HT-29 (cell line): ENCODE results near the gene LRFN2. TPM values are rescaled to one million over a fixed set of nuclear protein-coding genes. Genes with fewer than 3 reads are reported as not detected.

ENCODE experiments used
- DNase-seq: peaks from one replicate; pipeline ENCODE4 v3.0.0-alpha.2; 2015; ENCODE audit warnings: low spot score
- total RNA-seq: library from RNA; depleted of rRNA; stranded (reverse); fragments of >200 nt; shearing (Covaris generic); gene quantifications from 2 replicates; pipeline ENCODE4 v1.2.3, GENCODE V29; 2014

The LRFN2 gene
- total RNA-seq, 1 experiment from 2014 or later: not detected

DNA sequence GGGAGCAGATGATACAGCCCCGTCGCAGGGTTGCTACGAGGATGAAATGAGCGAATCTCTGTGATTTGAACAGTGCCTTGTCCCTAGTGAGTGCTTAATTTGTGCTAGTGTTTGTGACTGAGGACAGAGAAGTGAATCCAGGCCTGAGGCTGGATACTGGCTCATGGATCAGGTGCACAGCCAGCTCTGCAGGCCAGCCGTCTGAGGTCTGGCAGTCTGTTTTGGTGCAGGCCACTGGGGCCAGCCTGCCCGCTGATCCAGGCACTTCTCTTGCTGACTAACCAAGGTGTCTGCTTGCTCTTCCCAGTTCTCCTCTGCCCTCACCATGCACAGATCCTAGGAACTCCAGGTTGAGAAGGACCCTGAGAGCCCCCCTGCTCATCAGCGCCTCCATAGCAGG lies 181.0 kb downstream of the LRFN2 start:
- no peak for DNase-seq

DNA sequence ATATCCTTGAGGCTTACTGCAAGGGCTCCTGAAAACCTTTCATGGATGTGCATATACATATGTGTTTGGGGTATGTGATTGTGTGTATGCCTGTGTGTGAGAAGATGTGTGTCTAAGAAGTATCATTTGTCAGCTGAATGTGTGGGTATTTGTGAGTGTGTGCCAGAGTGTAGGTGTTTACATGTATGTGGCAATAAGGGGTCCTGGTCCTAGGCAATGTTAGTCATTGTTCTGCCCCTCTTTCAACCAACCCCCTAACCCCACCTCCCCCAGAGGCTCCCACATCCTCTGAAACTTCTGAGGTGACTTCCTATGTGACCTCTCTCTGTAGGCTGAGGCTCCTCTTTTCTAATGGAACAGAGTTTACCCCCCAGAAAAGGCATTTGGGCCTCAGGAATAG lies 186.4 kb downstream of the LRFN2 start:
- no peak for DNase-seq

DNA sequence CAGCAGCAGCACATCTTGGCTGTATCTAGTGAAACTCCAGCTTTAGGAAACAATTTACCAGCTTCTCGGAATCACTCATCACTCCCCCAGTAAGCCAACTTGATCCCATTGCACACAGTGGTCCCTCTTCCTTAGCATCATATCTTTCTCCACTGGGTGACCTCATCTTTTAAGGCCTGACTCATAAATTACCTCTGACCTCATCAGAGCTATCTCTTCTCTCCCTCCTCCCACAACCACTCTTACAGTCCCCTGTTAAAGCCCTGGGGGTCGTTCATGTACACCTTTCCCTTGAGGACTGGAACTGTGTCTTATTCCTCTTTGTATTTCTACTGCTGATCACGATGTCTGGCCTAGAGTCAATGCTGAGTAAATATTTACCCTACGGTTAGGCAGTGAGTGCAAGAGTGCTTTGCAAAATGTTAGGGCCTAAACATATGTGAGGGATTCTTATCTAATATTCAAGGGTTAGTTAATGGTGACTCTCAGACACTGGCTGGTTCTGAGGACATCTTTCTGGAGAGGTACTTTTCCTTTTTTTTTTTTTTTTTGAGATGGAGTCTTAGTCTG lies 187.2 kb downstream of the LRFN2 start:
- no peak for DNase-seq

DNA sequence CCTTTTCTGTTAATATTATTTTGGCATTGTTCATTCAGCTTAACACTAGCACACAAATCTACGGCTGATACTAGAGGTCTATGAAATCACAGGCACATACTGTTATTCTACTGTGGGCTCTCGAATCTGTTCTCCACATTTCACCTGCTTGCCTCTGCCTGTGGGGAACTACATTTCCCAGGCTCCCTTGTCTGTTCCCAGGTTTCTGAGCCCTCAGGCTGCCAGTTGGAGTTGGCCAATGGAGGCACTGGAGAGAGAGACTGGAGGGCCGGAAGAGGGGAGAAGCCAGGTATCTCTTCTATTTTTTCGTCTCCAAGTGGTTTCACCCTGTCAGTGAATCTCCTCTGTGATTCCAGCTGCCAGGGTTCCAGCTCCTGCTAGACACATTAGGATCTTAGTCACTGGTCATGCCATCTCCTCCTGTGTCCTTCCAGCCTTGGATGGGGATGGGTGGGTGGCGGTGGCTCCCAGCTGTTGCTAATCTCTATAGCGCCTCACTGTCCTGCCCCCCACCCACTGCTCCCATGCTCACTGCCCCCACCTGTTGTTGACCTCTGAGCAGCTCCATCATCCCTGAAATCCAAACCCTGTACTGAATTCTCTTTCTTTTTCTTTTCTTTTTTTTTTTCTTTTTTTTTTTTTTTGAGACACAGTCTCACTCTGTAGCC lies 188.2 kb downstream of the LRFN2 start:
- no peak for DNase-seq

DNA sequence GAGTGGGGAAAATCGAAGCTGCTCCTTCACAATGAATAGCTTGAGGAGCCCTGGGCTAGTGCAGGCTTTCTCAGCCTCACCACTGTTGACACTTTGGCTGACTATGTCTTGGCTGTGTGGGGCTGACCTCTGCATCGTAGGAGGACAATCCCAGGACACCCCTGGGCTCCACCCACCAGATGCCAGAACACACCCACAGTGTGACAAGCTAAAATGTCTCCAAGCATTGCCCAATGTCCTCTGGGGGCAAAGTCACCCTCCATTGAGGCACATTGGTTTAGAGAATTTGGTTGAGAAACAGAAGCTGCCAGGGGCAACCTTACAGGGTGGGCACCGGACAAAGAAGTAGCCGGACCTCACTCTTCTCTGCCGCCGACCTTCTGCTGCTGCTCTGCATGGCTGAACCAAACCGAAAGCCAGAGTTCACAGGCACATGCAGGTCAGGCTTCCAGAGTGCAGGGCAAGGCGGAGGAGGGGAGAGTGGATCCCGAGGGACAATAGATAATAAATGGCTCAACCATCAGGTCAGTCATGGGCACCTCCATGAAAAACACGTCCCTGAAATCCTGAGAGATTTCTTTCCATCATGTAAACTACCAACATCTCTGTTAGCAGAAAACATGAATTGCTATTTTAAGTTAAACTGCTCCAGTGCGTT lies 189.0 kb downstream of the LRFN2 start:
- DNase-seq: no peak

DNA sequence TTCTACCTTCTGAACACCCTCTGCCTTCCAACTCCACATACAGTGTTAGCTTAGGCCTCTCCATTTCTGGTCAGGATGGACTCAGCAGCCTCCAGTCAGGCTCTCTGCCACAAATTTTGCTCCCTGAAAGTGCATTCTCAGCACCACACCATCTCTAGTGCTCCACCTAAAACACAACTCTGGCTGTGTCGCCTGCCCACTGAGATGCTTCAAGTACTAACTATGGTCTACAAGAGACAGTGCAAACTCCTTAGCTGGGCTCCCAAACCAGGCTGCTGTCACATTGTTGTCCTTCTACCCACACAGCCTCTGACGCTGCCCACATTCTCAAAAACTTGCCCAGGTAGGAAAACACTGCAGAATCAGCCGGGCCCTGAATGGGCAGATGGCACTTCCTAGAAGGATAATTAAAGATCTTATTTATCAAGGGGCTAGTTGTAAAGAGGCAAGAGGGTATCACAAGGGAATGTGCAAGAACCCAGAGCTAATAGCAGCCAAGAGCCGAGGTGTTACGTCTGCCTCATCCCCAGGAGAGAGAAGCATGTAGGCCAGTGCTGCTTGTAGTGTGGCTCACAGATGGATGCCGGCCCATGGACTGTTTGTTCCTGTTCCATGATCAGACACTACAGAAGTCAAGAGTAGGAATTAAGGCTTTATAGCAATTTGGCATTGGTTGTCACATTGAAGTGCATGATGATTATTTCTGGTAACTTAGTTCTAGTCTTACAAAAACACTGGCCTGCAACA lies 189.7 kb downstream of the LRFN2 start:
- no peak for DNase-seq

DNA sequence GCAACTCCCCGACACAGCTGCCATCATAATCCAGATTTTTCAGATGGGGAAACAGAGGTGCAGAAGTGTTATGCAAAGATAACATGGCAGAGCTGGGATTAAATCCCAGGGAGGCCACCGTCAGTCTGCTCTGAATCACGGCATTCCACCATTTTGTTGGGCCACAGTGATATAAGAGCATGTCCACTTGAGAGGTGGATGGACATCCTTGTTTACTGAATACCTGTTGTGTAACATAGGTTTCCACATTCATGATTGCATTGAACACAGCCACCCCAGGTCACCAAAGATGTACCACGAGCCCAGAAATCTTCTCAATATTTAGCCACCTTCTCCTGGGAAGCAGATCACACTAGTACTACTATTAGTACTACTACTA lies 191.5 kb downstream of the LRFN2 start:
- no peak for DNase-seq

DNA sequence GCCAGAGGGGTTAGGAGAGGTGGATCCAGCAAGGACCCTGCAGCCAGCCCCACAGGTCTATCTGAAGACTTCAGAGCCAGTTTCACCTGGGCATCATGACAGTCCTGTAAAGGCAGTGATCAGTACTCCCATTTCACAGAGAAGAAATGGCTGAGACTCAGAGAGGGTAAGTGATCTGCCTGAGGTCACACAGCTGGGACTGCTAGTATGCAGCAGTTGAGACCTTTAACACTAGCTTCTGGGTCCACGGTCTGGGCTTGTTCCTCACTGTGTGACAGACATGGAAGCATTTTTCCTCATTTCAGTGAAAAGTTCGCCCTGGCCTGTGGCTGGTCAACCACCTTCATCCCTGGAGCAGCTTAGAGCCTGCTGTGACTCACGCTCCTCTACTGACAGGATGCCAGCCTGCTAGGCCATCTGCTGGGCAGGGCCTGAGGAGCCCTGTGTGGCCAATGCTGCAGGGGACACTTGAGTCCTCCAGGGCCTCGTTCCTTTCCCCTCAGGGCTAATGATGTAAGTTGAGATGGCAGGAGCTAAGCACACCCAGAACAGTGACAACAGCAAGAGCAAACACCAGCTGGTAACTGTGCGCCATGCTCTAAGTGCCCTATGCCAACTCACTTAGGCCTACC lies 192.0 kb downstream of the LRFN2 start:
- DNase-seq: no peak

DNA sequence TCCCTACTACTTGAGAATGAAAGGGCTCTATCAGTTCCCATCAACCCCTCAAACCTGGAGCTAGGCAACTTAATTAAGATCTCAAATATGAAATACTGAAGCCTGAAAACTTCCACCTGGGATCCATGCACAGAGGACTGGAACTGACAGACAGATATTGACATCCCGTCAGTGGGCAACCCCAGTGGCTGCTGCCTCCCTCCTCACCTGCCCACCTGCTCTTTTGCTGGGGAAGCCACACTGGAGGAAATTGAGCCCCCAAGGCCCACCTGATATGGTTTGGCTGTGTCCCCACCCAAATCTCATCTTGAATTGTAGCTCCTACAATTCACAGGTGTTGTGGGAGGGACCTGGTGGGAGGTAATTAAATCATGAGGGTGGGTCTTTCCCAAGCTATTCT lies 192.8 kb downstream of the LRFN2 start:
- DNase-seq: no peak

DNA sequence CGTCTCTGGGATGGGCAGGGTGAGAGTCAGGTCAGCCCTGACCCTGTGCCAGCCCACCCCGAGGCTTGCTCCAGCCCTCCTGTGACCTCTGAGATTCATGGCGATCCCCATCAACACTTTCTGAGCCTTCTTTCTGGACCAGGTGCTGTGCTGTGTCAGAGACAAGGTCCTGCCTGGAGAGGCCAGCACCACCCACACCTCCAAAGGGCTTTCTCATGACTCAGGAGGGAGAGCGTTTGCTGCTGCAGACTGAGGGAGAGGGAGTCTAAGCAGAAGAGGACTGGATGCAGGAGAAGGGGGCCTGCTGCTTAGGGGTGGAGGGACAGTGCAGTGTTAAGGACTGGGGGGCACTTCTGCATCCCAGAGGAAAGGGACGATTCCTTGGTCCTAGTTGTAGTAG lies 193.5 kb downstream of the LRFN2 start:
- DNase-seq: no peak

DNA sequence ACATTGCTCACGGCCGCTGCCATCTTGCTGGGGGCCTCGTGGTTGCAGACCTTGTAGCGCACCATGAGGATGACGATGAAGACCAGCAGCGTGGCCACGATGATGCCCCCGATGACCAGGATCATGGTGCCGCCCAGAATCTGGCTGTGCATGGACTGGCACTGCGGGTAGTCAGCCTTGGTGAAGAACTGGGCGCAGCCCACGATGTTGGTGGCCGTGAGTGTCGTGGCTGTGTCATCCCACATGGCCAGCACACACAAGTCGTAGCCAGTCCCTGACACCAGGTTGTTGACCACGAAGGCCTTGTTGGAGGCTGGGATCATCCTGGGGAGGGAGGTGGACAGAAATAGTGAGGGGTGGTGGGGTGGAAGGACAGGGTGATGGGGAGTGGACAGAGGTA lies 194.6 kb downstream of the LRFN2 start:
- DNase-seq: no peak

DNA sequence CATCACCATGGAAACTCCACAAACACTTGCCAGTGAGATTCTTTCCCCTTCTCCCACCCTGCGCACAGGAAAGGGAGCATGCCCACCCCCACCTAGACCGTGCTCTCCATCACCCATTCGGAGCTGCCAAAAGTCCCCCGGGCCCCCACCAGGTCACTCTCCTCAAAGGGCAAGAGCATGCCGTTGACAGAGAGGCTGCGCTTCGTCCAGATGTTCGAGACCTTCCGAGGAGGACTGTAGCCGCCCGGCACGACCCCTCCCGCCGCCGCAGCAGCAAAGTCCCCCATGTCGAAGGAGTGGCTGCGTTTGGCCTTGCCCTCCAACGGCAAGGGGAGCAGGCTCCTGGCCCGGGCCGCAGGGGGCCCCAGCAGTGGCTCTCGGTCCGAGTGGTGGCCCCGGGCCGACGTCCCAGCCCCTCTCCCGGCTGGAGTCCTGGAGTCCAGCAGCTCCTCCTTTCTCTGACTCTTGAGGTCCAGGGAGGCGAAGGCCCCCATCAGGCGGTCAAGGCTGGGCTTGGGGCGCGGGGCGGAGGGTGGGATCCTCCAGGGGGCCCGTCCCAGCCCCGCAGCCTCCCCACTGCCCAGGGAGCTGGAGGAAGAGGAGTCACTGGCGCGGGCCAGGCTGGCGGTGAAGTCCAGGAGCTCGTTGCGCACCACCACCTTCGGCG lies 195.2 kb downstream of the LRFN2 start:
- DNase-seq: no peak

DNA sequence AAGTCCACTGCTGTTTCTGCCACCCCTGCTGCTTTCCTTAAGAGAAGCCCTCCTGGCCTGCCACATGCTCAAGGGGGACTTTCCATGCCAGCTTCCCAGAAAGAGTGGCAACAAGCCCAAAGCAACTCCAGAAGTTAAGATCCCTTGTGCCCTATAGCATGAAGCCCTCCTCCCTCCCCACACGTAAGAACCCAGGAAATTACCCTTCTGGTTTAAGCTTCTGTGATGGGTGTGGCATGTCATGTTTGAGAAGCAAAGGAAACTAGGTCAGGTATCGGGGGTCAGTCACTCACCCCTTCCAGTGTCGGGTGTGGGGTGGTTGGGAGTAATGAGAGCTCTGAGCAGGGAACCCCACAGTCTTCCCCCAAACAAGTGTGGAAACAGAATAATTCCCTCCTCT lies 196.1 kb downstream of the LRFN2 start:
- DNase-seq: no peak

DNA sequence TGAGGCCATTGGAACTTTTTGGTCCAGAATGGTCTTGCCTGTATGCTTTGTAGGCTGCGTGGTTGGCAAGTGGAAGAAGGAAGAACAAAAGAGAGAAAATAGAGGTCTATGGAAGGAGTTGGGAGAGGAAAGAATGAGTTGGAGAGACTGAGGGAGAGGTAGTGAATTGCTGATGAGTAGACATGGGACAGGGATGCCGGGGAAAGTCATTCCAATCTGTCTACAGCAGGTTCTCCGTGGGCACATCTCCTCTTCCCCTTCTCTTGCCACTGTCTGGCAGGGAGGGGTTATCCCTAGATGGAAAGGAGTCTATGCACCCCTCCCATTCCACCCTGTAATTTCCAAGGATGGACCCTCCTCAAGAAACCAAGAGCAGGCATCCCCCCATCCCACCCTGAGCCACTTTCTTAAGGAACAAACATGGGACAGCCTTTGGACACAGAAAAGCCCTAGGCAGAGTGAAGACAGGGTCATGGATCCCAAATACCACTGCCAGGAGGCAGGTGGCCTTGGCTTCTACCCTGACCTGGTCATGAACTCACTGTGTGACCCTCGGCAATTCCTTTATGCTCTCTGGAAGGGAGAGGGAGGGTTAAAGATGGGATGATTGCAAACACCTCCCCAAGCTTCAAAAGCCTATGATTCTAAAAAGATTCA lies 196.9 kb downstream of the LRFN2 start:
- no peak for DNase-seq

DNA sequence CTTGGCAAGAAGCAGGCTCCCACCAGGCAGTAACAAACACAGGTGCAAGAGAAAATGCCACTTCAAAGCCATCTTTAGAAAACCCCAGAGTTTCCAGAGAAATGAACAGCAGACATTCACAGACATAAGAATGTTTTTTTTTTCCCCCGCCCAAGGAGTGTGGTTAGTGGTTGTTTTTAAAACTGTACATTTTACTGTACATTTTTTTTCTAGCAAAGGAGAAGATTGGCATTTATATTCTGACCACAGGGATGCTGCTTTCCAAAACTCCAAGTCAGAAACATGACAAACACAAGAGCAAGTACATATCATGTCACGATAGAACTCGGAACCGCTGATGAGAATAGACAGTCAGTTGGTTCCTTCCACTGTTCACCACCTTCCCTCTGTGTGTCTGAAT lies 197.9 kb downstream of the LRFN2 start:
- DNase-seq: no peak

DNA sequence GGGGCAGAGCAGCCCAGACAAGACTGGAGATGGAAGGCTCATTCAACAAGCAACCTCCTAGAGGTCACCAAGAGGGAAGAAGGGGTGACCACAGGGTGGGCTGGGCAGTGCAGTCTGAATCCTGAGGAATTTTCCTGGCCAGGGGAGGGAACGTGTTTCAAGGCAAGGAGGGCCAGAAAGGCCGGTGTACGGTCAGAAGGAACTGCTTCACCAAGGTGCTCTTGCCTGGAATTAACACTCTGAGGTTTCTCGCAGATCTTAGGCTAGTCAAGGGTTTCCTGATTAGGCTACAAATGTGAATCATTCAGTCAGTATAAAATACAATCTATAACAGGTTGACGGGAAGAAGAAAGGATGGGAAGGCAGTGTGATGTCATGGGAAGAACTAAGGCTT lies 199.3 kb downstream of the LRFN2 start:
- DNase-seq: no peak

DNA sequence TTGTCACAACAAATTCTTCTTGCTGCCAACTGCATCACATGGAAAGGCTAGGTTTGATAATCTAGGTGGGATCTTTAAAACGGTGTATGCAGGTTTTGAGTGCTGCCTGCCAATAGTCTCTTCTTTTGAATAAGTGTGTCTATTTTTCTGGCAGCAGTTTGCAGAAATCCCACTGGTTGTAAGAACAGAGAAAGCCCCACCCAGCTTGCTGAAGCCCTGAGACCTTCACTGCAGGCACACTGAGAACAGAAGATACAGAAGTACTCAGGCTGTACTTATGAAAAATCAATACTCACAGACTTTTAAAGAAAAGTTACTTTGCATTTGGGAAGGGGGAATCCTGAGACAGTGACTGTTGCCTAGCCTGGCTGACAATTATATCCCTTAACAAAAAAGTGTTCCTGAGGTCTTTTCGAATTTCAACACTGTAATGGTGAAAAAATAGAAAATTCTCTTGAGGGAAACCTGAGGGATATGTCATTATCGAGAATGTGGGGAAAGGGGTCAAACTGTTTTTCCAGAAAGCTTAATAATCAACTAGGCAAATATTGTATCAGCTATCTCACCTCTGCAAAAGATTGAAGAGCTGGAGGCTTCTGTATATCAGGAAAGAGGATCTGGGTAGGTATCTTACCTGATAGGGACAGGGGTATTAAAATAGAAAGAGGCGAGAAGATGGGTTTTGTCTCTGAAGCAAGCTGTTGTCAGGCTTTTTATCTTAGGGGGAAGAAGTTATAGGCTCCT lies 199.9 kb downstream of the LRFN2 start:
- DNase-seq: no peak

DNA sequence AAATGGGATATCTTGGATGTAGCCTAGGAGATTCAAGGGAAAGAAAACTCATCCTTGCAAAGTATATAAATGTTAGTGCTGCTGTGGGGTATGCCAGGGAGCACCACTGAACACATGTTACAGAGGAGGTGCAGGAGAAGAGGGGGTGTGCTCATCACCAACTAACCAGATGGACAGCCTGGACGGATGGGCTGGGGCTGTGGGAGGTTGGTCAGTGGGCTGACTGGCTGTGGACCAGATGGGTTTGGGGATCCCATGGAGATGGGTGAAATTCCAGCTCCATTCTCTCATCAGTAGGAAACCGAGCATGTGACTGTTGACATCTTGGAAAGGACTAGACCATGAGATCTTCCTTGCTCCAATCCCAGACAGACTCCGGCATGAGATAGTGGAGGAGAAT lies 201.0 kb downstream of the LRFN2 start:
- DNase-seq: no peak

DNA sequence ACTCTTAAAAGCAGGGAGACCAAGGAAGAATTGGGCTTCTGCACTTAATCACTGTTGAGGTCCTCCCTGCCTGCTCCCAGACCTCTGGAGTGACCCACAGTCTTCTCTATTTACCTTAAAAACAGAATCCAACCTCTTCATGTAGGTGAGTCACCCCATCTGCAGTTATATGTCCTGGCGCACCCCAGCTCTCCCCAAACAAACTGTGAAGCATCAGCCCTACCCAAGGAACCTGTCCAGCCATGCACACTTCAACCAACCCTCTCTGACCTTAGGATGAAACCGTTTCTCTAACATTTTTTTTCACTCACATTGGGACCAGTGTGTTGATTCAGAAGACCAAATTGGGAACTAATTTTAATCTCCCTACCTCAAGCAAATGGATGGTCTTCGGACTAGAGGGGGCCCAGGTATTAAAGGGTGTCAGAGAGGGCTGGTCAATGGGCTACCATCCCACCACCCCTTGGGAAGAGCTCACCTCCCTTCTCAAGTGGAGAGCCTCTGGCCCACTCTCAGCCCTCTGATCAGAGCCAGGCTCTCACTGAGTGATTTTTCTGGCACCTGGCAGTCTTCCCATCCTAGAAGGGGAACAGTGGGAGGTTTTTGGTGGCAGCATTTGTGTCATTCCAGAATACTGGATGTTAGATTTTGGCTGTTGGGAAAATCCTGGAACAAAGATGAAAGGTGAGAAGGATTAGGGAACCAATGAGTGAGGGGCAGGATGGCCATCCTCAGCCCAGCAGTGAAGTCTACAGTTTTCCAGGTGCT lies 203.6 kb downstream of the LRFN2 start:
- DNase-seq: no peak

DNA sequence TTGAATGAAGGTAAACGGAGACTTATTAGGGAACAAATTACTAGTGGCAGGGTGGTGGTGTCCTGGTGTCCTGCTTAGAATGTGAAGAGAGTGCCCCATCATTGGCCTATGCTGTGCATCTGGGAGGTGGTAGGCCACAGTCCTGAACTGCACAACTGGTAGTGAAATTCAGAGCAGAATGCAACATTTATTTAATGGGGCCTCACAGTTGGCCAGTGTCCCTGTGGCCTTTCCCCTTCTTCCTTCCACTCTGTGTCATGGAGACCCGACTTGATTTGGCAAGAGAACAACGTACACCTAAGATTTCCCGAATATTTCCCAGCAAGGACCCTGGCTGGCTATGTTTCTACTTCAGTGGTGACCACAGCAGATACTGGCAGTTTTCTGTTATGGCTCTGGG lies 206.9 kb downstream of the LRFN2 start:
- DNase-seq: no peak
